Small intestine (tissue), 16 donors: ENCODE results near the gene TMIE. TPM values are rescaled to one million over a fixed set of nuclear protein-coding genes. Genes with fewer than 3 reads are reported as not detected.

Experiments used
- DNase-seq, 2 donors: peaks; one replicate each; pipeline versions ENCODE4 v3.0.0 to v3.0.0-alpha.2; 2013
- FAIRE-seq: peaks from 2 replicates; lab custom pipeline; 2012; peaks lifted over from hg19 to GRCh38; lab: Jason Lieb, UNC
- H3K27ac ChIP-seq, 3 donors: one replicate each; pipeline ENCODE4 v1.5.1; 2013; ENCODE audit warnings: low read length in 2 of 3, mild to moderate bottlenecking in 2 of 3, control low read depth in 1 of 3, inconsistent platforms in 1 of 3, low read depth in 1 of 3, moderate library complexity in 1 of 3
- H3K27me3 ChIP-seq, 3 donors: one replicate each; pipeline ENCODE4 v1.6.1; 2013; ENCODE audit warnings: low read length in 3 of 3, inconsistent platforms in 1 of 3; ENCODE audit not compliant: control insufficient read depth in 3 of 3, insufficient read depth in 3 of 3
- H3K36me3 ChIP-seq, 3 donors: one replicate each; pipeline ENCODE4 v1.6.1; 2013; ENCODE audit warnings: low read length in 3 of 3, inconsistent platforms in 1 of 3, low read depth in 1 of 3, mild to moderate bottlenecking in 1 of 3, moderate library complexity in 1 of 3; ENCODE audit not compliant: control insufficient read depth in 3 of 3, insufficient read depth in 2 of 3
- H3K4me1 ChIP-seq, 3 donors: one replicate each; pipeline ENCODE4 v1.6.1; 2013; ENCODE audit warnings: low read length in 2 of 3, inconsistent platforms in 1 of 3, low read depth in 1 of 3, mild to moderate bottlenecking in 1 of 3, moderate library complexity in 1 of 3; ENCODE audit not compliant: control insufficient read depth in 3 of 3, insufficient read depth in 2 of 3
- H3K4me3 ChIP-seq, 3 donors: one replicate each; pipeline ENCODE4 v1.5.1; 2013; ENCODE audit warnings: low read length in 3 of 3, control low read depth in 1 of 3, inconsistent platforms in 1 of 3, low read depth in 1 of 3, mild to moderate bottlenecking in 1 of 3, moderate library complexity in 1 of 3
- H3K9me3 ChIP-seq, 2 donors: one replicate each; pipeline ENCODE4 v1.6.1; 2013; ENCODE audit warnings: low read depth in 1 of 2, low read length in 1 of 2; ENCODE audit not compliant: control insufficient read depth in 2 of 2, insufficient read depth in 1 of 2
- WGBS, 3 donors: extraction: QIAGEN DNeasy Blood & Tissue Kit; methylation state at CpG; one replicate each; pipeline ENCODE4 v1.1.7; 2013; 5-methylcytosine and 5-hydroxymethylcytosine counted together
- long read RNA-seq, 10 donors: transcript quantifications; one replicate each; lab custom pipeline, GENCODE V29; 2026
- polyA plus RNA-seq, 4 donors: library from polyadenylated mRNA; stranded (reverse) in 3 of 4; unstranded in 1 of 4; fragments of 200-250 nt in 3 of 4; fragments of 120-200 nt in 1 of 4; gene quantifications; one replicate each; pipeline versions ENCODE4 v1.2.1 to v1.2.3, GENCODE V29; 2013
- donor health status: healthy with polysubstance abuse.
- donor health status: control.
- donor health status: control.
- donor health status: Bipolar disorder and iron deficiency.
- donor health status: healthy.

TMIE gene
- polyA plus RNA-seq: under 1 TPM in 2 of 4 donors, not detected in 2; 0.22 to 0.70 TPM
- long read RNA-seq, donor 1: 0 reads
- long read RNA-seq, donor 2: 0 reads
- long read RNA-seq, donor 3: 0 reads
- long read RNA-seq, donor 4: 0 reads
- long read RNA-seq, donor 5: 0 reads
- long read RNA-seq, donor 6: 0 reads
- long read RNA-seq, donor 7: 0 reads
- long read RNA-seq, donor 8: 0 reads
- long read RNA-seq, donor 9: 0 reads
- long read RNA-seq, donor 10: 0 reads

GRCh38 chr3:46701181-46701939 is at the start of gene TMIE:
TSS of gene TMIE (plus strand) at chr3:46701392. CDS start at chr3:46701488, 96 bp downstream.
- H3K27me3 ChIP-seq: peaks cover 0 to 32% (median 3%) of the 10 kb centered on the region in 3 donors
- DNase-seq (no peak), FAIRE-seq (no peak)
- H3K27ac ChIP-seq: no peak within 1 kb of the TSS
- no peaks in the 10 kb centered on the region for H3K36me3 ChIP-seq
- 4 to 13% (median 7%) methylated on average over 29 to 51 of the region's 51 CpGs for WGBS, 3 donors
- peaks cover 0 to 6% (median 0%) of the 10 kb centered on the region in 3 donors for H3K4me1 ChIP-seq
- no peak within 1 kb of the TSS for H3K4me3 ChIP-seq
- no peaks in the 10 kb centered on the region for H3K9me3 ChIP-seq

- WGBS, 3 donors: 75 to 83% (median 80%) methylated on average over 6 of the region's 6 CpGs
- peaks cover 0 to 5% of the 10 kb centered on the region in 2 donors for H3K9me3 ChIP-seq
- FAIRE-seq: no peak
These were observed 45.9 kb upstream of the TMIE start for GRCh38 chr3:46655271-46655670.

GRCh38 chr3:46656778-46657556 is 44.2 kb upstream of the TMIE start:
- H3K27ac ChIP-seq: no peak overlapping the region
- H3K4me3 ChIP-seq: no peak overlapping the region
- H3K9me3 ChIP-seq: peaks cover 0 to 5% of the 10 kb centered on the region in 2 donors
- DNase-seq (no peak), FAIRE-seq (no peak)
- H3K36me3 ChIP-seq: no peaks in the 10 kb centered on the region
- no peaks in the 10 kb centered on the region for H3K4me1 ChIP-seq
- peaks cover 0 to 3% (median 2%) of the 10 kb centered on the region in 3 donors for H3K27me3 ChIP-seq
- WGBS, 3 donors: 66 to 80% (median 77%) methylated on average over 9 of the region's 9 CpGs

More at GRCh38 chr3:46655271-46655670, 45.9 kb upstream of the TMIE start:
- H3K4me3 ChIP-seq: no peak overlapping the region
- H3K27ac ChIP-seq: no peak overlapping the region
- DNase-seq: no peak
- H3K36me3 ChIP-seq: no peaks in the 10 kb centered on the region
- H3K4me1 ChIP-seq: no peaks in the 10 kb centered on the region
- peaks cover 0 to 3% (median 2%) of the 10 kb centered on the region in 3 donors for H3K27me3 ChIP-seq

- no peak for FAIRE-seq
- DNase-seq: no peak
- H3K27me3 ChIP-seq: peaks cover 0 to 3% (median 0%) of the 10 kb centered on the region in 3 donors
- 88 to 94% (median 90%) methylated on average over 8 of the region's 8 CpGs for WGBS, 3 donors
- no peaks in the 10 kb centered on the region for H3K4me1 ChIP-seq
- no peak overlapping the region for H3K27ac ChIP-seq
- H3K4me3 ChIP-seq: no peak overlapping the region
- no peaks in the 10 kb centered on the region for H3K36me3 ChIP-seq
- no peaks in the 10 kb centered on the region for H3K9me3 ChIP-seq
These were observed 41.9 kb upstream of the TMIE start for GRCh38 chr3:46659285-46659684.

- no peaks in the 10 kb centered on the region for H3K9me3 ChIP-seq
- H3K36me3 ChIP-seq: no peaks in the 10 kb centered on the region
- H3K27ac ChIP-seq: no peak overlapping the region
- no peak overlapping the region for H3K4me3 ChIP-seq
- no peaks in the 10 kb centered on the region for H3K4me1 ChIP-seq
- peaks cover 0 to 3% (median 0%) of the 10 kb centered on the region in 3 donors for H3K27me3 ChIP-seq
- no peak for DNase-seq
- WGBS, 3 donors: 75 to 86% (median 84%) methylated on average over 6 of the region's 6 CpGs
- FAIRE-seq: no peak
These were observed 41.2 kb upstream of the TMIE start for GRCh38 chr3:46660003-46660402.

- Histone ChIP-seq H3K4me1 (peaks cover 0 to under 1% (median 0%) of the 10 kb centered on the region in 3 donors), H3K36me3 (no peaks in the 10 kb centered on the region), H3K27me3 (peaks cover 0 to 3% (median 0%) of the 10 kb centered on the region in 3 donors), H3K4me3 (no peak overlapping the region), H3K27ac (no peak overlapping the region), H3K9me3 (no peaks in the 10 kb centered on the region)
- FAIRE-seq (no peak), DNase-seq (no peak)
- WGBS, 3 donors: 44 to 62% (median 51%) methylated on average over 9 of the region's 9 CpGs
These were observed 40.4 kb upstream of the TMIE start for GRCh38 chr3:46660543-46661523.

GRCh38 chr3:46661776-46662766 is 39.1 kb upstream of the TMIE start:
- Histone ChIP-seq H3K4me3 (no peak overlapping the region), H3K27me3 (no peaks in the 10 kb centered on the region), H3K9me3 (no peaks in the 10 kb centered on the region), H3K27ac (no peak overlapping the region), H3K4me1 (peaks cover 0 to 7% (median 0%) of the 10 kb centered on the region in 3 donors), H3K36me3 (no peaks in the 10 kb centered on the region)
- WGBS, 3 donors: 71 to 81% (median 80%) methylated on average over 15 of the region's 15 CpGs
- no peak for FAIRE-seq
- DNase-seq: no peak
